ENCODE measurements around the gene TLDC2.

DNA sequence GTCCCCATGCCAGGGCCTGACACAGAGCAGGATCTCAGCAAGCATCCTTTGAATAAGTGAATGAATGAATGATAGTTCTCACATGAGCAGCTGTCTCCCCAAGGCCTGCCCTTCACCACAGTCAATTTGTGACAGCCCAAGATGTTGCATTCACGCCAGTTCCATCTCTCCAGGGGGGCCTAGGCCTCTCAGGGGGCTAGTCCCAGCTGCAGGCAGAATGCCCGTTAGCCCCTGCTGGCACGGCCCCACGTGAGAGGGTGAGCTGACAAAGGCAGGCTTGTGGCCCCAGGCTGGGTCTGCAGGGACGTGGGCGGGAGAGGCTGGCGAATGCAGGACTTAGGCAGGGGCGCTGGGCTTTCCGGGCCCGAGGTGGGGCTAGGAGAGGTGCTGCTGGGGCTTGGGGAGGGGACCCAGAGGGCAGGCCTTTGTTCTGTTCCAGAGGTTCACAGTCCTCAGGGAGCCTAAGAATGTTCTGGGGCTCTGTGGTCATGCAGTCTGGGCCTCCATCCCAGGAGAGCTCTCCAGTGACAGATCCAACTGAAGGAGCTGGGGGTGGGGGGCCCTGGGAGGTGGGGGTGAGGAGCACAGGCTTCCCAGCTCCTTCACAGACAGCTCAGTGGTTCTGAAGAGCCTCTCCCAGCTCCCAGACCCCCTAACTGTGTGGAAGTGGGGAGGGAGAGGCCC lies 30.5 kb upstream of the TLDC2 start:
- no peak for TF ChIP-seq CTCF (IDR thresholded peaks at IDR 0.05)
- no peak for TF ChIP-seq ATF6 (CRISPR knock-in tag; IDR thresholded peaks at IDR 0.05)
- TF ChIP-seq MXD4 (CRISPR knock-in tag; IDR thresholded peaks at IDR 0.05; ENCODE audit: borderline replicate concordance): no peak

All from WTC11 (cell line).